ENCODE data around the gene MED23. TPM values are rescaled to one million over a fixed set of nuclear protein-coding genes. Genes with fewer than 3 reads are reported as not detected.
A peak's percentile ranks its signal among the peaks of the same experiment; 100 is the strongest.

The MED23 gene
- total RNA-seq, 1 donor from 2014 or later, result 37.6 TPM

DNA sequence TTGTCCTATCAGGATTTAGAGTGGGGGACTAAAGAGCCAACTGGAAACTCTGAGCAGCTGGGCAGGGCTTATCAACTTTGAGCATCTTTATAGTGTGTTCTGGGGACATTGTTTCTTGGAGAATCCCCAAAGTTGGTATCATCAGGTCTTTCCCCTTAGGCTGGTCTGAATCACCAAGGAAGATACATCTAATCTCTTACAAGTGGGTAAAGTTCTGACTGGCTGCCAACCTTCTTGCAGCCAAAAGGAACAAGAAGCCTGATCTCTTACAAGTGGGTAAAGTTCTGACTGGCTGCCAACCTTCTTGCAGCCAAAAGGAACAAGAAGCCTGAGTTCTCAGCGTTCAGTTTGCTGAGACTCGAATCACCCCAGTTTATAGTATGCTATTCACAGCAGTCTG is 1.6 kb upstream of the MED23 start:
- H3K27me3 Mint-ChIP-seq, result peaks cover 4% of the 10 kb centered on the region
- no peak overlapping the region for H3K4me3 Mint-ChIP-seq
- H3K27ac Mint-ChIP-seq, result no peak overlapping the region
- no peaks in the 10 kb centered on the region for H3K9me3 Mint-ChIP-seq
- peaks cover 15% of the 10 kb centered on the region for H3K4me1 Mint-ChIP-seq (ENCODE audit: unreplicated experiment)
- TF ChIP-seq, protein P1, sequence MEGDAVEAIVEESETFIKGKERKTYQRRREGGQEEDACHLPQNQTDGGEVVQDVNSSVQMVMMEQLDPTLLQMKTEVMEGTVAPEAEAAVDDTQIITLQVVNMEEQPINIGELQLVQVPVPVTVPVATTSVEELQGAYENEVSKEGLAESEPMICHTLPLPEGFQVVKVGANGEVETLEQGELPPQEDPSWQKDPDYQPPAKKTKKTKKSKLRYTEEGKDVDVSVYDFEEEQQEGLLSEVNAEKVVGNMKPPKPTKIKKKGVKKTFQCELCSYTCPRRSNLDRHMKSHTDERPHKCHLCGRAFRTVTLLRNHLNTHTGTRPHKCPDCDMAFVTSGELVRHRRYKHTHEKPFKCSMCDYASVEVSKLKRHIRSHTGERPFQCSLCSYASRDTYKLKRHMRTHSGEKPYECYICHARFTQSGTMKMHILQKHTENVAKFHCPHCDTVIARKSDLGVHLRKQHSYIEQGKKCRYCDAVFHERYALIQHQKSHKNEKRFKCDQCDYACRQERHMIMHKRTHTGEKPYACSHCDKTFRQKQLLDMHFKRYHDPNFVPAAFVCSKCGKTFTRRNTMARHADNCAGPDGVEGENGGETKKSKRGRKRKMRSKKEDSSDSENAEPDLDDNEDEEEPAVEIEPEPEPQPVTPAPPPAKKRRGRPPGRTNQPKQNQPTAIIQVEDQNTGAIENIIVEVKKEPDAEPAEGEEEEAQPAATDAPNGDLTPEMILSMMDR (conservative IDR thresholded peaks at IDR 0.05), result no peak
- DNase-seq (ENCODE audit: extremely low spot score, unreplicated experiment), result no peak
- no peaks in the 10 kb centered on the region for H3K36me3 Mint-ChIP-seq

GRCh38 chr6:131628726-131629125 is 684 bp upstream of the MED23 start:
- H3K27me3 Mint-ChIP-seq, result peaks cover 4% of the 10 kb centered on the region
- no peaks in the 10 kb centered on the region for H3K9me3 Mint-ChIP-seq
- H3K4me1 Mint-ChIP-seq (ENCODE audit: unreplicated experiment), result peaks cover 15% of the 10 kb centered on the region
- TF ChIP-seq, protein P1 (conservative IDR thresholded peaks at IDR 0.05), result no peak
- DNase-seq (ENCODE audit: extremely low spot score, unreplicated experiment), result no peak
- H3K27ac Mint-ChIP-seq, result no peak overlapping the region
- H3K4me3 Mint-ChIP-seq, result peak overlapping the region; percentile 98
- no peaks in the 10 kb centered on the region for H3K36me3 Mint-ChIP-seq

DNA sequence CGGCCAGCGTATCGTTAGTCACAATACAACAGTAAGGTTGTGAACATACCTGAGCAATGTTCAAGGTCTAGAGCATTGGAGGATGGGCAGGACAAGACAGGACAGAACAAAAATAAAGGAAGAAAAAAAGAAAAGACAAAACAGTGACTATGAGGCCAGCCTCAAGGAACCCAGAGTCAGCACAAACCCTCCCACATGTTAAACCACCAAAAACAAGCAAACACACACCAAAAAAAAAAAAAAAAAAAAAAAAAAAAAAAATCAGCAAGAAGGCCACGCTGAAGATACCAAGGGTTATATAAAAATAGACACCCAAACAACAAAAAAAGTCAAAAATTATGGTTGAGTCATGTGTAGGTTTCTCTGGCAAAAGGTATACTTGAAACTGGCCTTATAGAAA is 12.8 kb downstream of the MED23 start:
- TF ChIP-seq, protein P1 (conservative IDR thresholded peaks at IDR 0.05), result no peak
- DNase-seq (ENCODE audit: extremely low spot score, unreplicated experiment), result no peak
- H3K27me3 Mint-ChIP-seq, result no peaks in the 10 kb centered on the region
- H3K27ac Mint-ChIP-seq, result no peak overlapping the region
- no peaks in the 10 kb centered on the region for H3K4me1 Mint-ChIP-seq (ENCODE audit: unreplicated experiment)
- H3K9me3 Mint-ChIP-seq, result no peaks in the 10 kb centered on the region
- peaks cover 15% of the 10 kb centered on the region for H3K36me3 Mint-ChIP-seq
- H3K4me3 Mint-ChIP-seq, result no peak overlapping the region

- DNase-seq (ENCODE audit: extremely low spot score, unreplicated experiment), result no peak
- Mint-ChIP-seq H3K9me3 (no peaks in the 10 kb centered on the region), H3K27me3 (no peaks in the 10 kb centered on the region), H3K27ac (no peak overlapping the region), H3K4me3 (no peak overlapping the region), H3K4me1 (ENCODE audit: unreplicated experiment) (no peaks in the 10 kb centered on the region), H3K36me3 (peaks cover 18% of the 10 kb centered on the region)
- TF ChIP-seq, protein P1 (conservative IDR thresholded peaks at IDR 0.05), result no peak
Observed at GRCh38 chr6:131613296-131613925, 14.6 kb downstream of the MED23 start.

DNA sequence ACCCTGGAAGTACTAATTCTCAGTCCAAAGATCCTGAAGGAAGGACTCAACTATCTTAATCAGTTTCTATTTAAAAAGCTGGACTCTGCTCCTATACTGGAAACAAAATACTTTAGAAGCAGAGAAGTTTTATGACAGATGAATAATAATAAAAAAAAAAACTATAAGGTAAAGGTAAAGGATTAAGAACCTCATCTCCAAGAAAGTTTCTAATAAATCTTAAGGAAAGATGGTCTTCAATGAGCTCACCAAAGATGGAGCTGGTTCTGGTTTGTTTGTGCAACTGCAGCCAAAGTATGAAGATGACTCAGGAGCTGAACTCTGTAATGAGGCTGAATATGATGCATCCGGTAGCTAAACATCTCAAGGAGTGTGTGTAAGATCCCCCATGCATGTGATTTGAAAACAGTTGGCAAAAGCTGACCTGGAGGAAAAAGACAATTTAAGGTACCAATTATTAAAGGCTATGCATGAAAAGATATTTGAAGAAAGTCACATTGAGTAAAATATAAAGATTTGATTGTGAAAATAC is 25.2 kb downstream of the MED23 start:
- Mint-ChIP-seq H3K27me3 (no peaks in the 10 kb centered on the region), H3K27ac (no peak overlapping the region), H3K36me3 (peaks cover 18% of the 10 kb centered on the region), H3K4me1 (ENCODE audit: unreplicated experiment) (no peaks in the 10 kb centered on the region), H3K9me3 (no peaks in the 10 kb centered on the region), H3K4me3 (no peak overlapping the region)
- DNase-seq (ENCODE audit: extremely low spot score, unreplicated experiment), result no peak
- TF ChIP-seq, protein P1 (conservative IDR thresholded peaks at IDR 0.05), result no peak
